HG03469 (cell line): ENCODE measurements around the gene LCN15.

ENCODE experiments used
- ATAC-seq: cut with Tn5 transposase; IDR thresholded peaks from one replicate; pipeline ENCODE4 v1.9.1; 2021; ENCODE audit warnings: mild to moderate bottlenecking, moderate library complexity, moderate number of reproducible peaks; ENCODE audit not compliant: unreplicated experiment

Gene LCN15

GRCh38 chr9:136741883-136742571 is 22.3 kb downstream of the LCN15 start:
- no peak for ATAC-seq

GRCh38 chr9:136740971-136741882 is 23.1 kb downstream of the LCN15 start:
- no peak for ATAC-seq

- no peak for ATAC-seq
Observed at GRCh38 chr9:136740491-136740890, 23.8 kb downstream of the LCN15 start.

GRCh38 chr9:136740069-136740468 is 24.2 kb downstream of the LCN15 start:
- no peak for ATAC-seq

- ATAC-seq = no peak
Observed at GRCh38 chr9:136739509-136739908, 24.8 kb downstream of the LCN15 start.

GRCh38 chr9:136738960-136739359 is 25.4 kb downstream of the LCN15 start:
- no peak for ATAC-seq

- ATAC-seq = no peak
Observed at GRCh38 chr9:136735812-136736480, 28.4 kb downstream of the LCN15 start.

GRCh38 chr9:136734837-136735496 is 29.4 kb downstream of the LCN15 start:
- no peak for ATAC-seq

GRCh38 chr9:136733611-136734010 is 30.7 kb downstream of the LCN15 start:
- ATAC-seq = no peak

GRCh38 chr9:136732444-136733178 is 31.7 kb downstream of the LCN15 start:
- no peak for ATAC-seq

- ATAC-seq = no peak
Observed at GRCh38 chr9:136729926-136730325, 34.4 kb downstream of the LCN15 start.

GRCh38 chr9:136729144-136729543 is 35.2 kb downstream of the LCN15 start:
- no peak for ATAC-seq

GRCh38 chr9:136728548-136729123 is 35.7 kb downstream of the LCN15 start:
- ATAC-seq = no peak

- ATAC-seq = peak; percentile 39
Observed at GRCh38 chr9:136728080-136728547, 36.2 kb downstream of the LCN15 start.

- ATAC-seq = no peak
Observed at GRCh38 chr9:136726631-136727191, 37.6 kb downstream of the LCN15 start.

- ATAC-seq = no peak
Observed at GRCh38 chr9:136726118-136726517, 38.2 kb downstream of the LCN15 start.

- ATAC-seq = no peak
Observed at GRCh38 chr9:136725612-136726011, 38.7 kb downstream of the LCN15 start.

- ATAC-seq = no peak
Observed at GRCh38 chr9:136724772-136725171, 39.5 kb downstream of the LCN15 start.

- ATAC-seq = no peak
Observed at GRCh38 chr9:136723989-136724388, 40.3 kb downstream of the LCN15 start.
